Activated T-cell treated with anti-CD3 and anti-CD28 coated beads for 24 hours (primary cell): ENCODE measurements around the gene PRKCZ.
A peak's percentile ranks its signal among the peaks of the same experiment; 100 is the strongest.

Experiments
- DNase-seq: peaks from one replicate; pipeline ENCODE4 v3.0.0-alpha.2; 2020; ENCODE audit warnings: low read depth

The PRKCZ gene

DNA sequence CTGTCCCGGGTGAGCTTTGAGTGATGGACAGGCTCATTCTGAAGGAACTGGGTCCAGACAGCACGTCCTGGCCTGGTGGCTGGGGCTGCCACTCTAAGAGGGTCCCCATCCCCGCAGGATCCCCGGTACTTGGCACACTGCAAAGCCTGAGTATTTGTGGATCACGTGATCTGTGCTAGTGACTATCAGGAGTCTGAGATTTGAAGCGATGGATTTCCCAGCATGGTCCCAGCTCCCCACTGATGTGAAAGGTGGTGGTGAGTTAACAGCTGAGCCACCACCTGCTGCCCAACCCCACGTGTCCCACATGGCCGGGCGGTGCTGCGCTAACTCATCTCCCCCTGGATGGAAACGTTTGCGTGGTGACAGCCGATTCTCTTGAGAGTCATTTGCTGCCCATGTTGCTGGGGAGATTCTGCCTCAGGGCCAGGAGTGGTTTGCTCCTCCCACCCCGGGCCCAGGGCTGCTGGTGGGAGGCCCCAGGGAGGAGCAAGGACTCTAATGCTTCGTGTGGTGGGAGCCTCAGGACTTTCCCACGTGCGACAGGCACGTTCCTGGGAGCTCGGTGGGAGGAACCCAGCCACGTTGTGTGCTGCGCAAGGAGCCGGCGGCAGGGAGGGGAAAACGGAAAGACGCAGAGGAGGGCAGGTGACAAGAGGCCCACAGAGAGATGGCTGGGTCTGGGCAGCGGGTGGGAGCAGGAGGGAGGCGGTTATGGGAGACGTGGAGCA is 129.2 kb downstream of the PRKCZ start:
- no peak for DNase-seq

DNA sequence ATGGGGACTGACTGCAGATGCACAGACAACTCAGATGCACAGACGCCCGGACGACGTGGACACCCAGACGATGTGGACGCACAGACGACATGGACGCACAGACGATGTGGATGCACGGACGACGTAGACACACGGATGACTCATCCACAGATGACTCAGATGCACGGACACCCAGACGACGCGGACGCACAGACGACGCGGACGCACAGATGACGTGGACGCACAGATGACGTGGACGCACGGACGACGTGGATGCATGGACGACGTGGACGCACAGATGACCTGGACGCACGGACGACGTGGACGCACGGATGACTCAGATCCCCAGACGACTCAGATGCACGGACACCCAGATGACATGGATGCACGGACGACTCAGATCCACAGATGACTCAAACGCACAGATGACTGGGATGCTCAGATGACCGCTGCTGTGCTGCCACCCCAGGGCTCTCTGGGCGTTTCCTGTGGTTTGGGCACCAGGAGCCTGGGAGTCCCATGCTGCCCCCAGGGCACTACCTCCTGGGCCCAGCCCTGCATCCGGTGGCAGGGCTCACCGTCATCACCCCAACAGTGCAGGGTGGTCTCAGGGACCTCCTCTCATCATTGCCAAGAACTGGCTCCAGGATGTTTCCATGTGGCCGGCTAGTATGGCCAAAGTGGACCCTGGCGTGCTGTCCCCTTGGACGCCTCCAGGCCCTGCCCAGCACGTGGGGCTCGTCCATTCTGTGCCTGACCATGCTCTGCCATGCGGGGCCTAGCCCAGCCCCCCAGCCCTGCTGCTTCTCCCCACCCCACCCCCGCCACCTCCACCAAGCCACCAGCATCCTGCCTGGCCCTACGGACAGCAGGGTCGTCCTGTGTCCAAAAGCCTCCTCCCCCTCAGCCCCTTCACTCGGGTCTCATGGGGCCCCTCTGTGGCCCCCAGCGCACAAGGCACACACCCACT is 130.4 kb downstream of the PRKCZ start:
- DNase-seq, result no peak

- no peak for DNase-seq
These were observed 131.1 kb downstream of the PRKCZ start for GRCh38 chr1:2181271-2181670.

DNA sequence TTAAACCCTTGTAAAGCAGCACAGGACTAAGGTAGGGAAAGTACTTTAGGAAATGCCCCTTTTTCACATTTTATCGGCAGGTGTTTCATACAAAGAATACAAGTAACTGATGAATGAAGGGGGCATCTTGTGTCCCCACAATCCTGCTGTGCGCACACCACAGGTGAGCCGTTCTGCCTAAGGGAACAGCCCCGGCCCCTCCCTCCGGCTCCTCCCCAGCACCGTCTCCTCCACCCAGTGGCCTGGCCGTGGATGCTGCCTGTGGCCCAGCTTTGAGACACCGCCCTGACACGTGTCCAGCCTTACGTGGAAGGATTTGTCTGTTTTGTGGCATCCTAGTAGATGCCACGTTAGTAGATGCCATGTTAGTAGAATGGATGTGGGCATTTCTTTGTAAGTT is 131.5 kb downstream of the PRKCZ start:
- DNase-seq, result no peak

GRCh38 chr1:2182376-2182775 is 132.2 kb downstream of the PRKCZ start:
- no peak for DNase-seq

DNA sequence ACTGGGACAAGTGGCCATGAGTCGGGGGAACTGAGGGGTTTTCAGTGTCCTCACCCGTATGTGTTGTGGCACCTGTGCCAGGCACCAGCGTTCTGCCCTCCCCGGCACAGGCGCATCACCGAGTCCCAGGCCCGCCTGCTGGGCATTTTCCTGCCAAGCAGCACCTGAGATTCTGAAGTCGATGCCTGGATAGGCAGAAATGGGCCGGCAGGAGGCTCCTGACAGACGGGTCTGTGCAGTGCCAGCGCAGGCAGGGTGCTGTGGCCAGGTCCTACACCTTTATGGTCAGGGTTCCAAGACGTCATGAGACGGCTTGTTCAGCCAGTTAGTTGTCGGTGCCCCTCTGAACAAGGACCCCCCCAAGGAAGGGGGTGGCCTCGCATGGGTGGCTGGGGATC is 133.7 kb downstream of the PRKCZ start:
- DNase-seq, result no peak

GRCh38 chr1:2184531-2184930 is 134.3 kb downstream of the PRKCZ start:
- DNase-seq, result no peak

- DNase-seq, result no peak
These were observed 134.7 kb downstream of the PRKCZ start for GRCh38 chr1:2184934-2185333.

DNA sequence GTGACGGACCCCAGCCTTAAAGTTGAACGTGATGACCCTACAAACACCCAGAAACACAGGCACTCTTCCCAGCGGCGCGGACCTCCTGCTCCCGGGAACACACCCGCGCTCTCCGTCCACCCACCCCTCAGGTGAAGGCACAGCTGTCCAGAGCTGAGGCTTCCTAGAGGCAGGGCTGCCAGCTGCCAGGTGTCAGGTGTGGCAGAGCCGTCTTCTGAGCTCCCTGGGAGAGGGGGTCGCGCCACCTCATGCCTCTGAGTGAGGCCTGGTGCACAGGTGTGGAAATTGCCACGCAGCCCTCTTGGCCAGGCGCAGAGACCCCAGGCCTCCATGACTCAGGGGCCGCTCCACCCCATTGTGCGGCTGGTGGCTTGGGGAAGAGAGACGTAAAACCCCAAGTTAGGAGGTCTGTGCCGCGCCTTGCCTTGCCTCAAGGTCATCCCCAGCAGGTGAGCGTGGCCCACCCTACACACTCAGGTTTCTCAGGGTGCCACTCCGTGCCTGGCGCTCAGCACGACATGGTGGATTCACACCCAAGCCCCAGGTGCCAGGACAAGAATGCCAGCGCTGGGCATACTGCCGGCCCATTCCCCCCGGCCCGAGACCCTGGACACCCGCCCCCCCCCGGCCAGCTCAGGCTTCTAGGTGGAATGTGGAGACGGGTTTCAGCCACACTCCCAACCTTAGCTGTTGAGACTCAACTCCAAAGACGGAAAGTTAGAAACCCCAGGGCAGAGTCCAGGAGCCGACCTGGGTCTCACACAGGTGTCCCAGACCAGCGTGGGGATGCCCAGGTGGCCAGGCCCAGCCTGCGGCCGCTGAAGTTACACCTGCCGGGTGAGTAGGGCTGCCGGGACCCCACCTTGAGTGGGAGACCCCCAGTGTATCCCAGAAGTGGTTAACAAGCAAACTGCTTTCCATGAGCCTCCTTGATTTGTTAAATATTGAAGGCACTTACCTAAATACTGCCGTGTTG is 136.0 kb downstream of the PRKCZ start:
- no peak for DNase-seq

GRCh38 chr1:2186901-2187300 is 136.7 kb downstream of the PRKCZ start:
- no peak for DNase-seq

- DNase-seq, result no peak
These were observed 137.4 kb downstream of the PRKCZ start for GRCh38 chr1:2187619-2188018.

DNA sequence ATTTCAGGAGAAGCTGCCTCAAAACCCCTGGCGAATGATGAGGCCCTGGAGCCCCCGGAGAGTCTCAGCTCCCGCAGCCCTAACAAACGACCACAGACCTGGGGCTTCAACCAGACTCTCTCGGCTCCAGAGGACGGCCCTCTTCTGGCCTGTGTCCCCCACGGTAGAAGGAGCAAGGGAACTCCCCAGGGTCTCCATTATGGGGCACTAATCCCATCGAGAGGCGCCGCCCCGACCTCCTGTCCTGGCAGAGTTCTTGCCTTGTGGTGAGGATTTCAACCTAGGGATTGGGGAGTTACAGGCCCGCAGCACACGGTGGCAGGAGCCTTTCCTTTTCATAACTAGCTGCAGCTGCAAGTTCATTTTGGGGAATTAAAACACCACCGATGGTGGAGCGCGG is 138.1 kb downstream of the PRKCZ start:
- no peak for DNase-seq

GRCh38 chr1:2189459-2190425 is 139.5 kb downstream of the PRKCZ start:
- DNase-seq, result peak; percentile 88

- DNase-seq, result no peak
These were observed 140.3 kb downstream of the PRKCZ start for GRCh38 chr1:2190491-2190976.

GRCh38 chr1:2192031-2192995 is 142.1 kb downstream of the PRKCZ start:
- DNase-seq, result no peak

DNA sequence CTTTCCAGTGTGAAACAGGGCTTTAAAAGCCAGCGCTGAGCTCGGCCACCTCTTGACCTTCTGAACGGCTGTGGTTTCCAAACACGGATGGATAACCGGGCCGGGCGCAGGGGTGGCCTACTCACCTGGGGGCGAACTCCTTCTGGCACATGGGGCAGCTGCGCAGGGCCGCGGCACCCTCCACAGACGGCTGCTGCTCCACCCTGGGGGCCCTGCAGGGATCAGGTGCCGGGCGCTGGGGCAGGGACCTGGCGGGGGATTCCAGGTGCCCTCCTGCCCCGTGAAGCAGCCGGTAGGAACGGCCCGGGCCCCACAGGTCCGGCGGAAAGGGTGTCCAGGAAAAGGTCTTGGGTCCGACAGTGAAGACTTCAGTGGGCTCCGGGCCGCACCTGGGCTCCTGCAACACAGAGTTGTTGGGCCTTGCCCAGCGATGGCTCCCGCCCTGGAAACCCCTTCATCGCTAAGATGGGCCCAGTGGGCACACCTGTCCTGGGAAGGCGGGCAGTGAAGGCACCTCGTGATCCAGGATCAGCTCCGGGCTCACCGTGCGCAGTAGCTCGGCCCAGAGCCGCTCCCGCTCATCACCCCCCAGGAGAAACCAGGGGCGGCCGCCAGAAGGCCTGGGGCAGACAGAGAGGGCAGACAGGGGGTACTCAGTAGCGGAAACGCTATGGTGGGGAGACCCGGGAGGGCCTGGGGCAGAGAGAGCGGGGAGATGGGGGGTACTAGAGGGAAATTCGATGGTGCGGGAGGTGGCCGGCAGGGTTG is 143.5 kb downstream of the PRKCZ start:
- no peak for DNase-seq

- no peak for DNase-seq
These were observed 144.2 kb downstream of the PRKCZ start, which contains the start of gene FAAP20 for GRCh38 chr1:2194319-2194897. FAAP20 (minus strand) TSS chr1:2194772; CDS start chr1:2194749, 23 bp downstream.
